Measurements from ENCODE around the gene RANBP17.
"Not testable (repeated sequence)": the region's sequence is repeated elsewhere in the genome, so short reads cannot be mapped to it uniquely, and the experiment has no call there.

DNA sequence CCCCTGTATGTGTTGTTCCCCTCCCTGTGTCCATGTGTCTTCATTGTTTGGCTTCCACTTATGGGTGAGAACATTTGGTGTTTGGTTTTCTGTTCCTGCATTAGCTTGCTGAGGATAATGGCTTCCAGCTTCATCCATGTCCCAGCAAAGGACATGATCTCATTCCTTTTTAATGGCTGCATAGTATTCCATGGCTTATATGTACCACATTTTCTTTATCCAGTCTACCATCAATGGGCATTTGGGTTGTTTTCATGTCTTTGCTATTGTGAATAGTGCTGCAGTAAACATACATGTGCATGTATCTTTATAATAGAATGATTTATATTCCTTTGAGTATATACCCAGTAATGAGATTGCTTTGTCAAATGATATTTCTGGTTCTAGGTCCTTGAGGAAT lies 8.6 kb downstream of the RANBP17 start:
- TF ChIP-seq, protein P1, sequence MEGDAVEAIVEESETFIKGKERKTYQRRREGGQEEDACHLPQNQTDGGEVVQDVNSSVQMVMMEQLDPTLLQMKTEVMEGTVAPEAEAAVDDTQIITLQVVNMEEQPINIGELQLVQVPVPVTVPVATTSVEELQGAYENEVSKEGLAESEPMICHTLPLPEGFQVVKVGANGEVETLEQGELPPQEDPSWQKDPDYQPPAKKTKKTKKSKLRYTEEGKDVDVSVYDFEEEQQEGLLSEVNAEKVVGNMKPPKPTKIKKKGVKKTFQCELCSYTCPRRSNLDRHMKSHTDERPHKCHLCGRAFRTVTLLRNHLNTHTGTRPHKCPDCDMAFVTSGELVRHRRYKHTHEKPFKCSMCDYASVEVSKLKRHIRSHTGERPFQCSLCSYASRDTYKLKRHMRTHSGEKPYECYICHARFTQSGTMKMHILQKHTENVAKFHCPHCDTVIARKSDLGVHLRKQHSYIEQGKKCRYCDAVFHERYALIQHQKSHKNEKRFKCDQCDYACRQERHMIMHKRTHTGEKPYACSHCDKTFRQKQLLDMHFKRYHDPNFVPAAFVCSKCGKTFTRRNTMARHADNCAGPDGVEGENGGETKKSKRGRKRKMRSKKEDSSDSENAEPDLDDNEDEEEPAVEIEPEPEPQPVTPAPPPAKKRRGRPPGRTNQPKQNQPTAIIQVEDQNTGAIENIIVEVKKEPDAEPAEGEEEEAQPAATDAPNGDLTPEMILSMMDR (IDR thresholded peaks at IDR 0.05; ENCODE audit: low read length): not testable (repeated sequence)
- TF ChIP-seq EZH2 (optimal IDR thresholded peaks at IDR 0.05; ENCODE audit: low read depth, low read length); EZH2phosphoT487 (IDR thresholded peaks at IDR 0.05; ENCODE audit: low read length): not testable (repeated sequence)

Measured in MM.1S (cell line).